Loucy (cell line): ENCODE data around the gene LBX1.

Source experiments
- CTCF ChIP-seq: fragments of 200-600 bp; sonication (generic); conservative IDR thresholded peaks from 2 replicates; pipeline ENCODE4 v1.5.1; 2014; ENCODE audit warnings: mild to moderate bottlenecking, antibody characterized with exemption, low read length
- EZH2phosphoT487 ChIP-seq: fragments of 200-600 bp; IDR thresholded peaks from 2 replicates; pipeline ENCODE4 v1.6.1; 2018; ENCODE audit warnings: antibody characterized with exemption, mild to moderate bottlenecking, moderate library complexity, borderline replicate concordance

GRCh38 chr10:101237081-101237981 lies 8.1 kb upstream of the LBX1 start:
- no peak for TF ChIP-seq CTCF
- no peak for TF ChIP-seq EZH2phosphoT487
